Activated T-helper 17 cell treated with anti-CD3 and anti-CD28 coated beads, Interleukin-2, amount 50 U/mL, for 72 hours (primary cell): ENCODE measurements around the gene NHSL2. TPM values are rescaled to one million over a fixed set of nuclear protein-coding genes. Genes with fewer than 3 reads are reported as not detected.
A peak's percentile ranks its signal among the peaks of the same experiment; 100 is the strongest.
"Not testable (repeated sequence)": the region's sequence is repeated elsewhere in the genome, so short reads cannot be mapped to it uniquely, and the experiment has no call there.

ENCODE experiments used
- ATAC-seq: fragments of 150-1000 bp; cut with Tn5 transposase; replicated peaks from 2 replicates; pipeline ENCODE4 v1.10.0; 2021; ENCODE audit warnings: mild to moderate bottlenecking, moderate library complexity
- H3K27ac Mint-ChIP-seq: one replicate; pipeline ENCODE4 v1.8.0; 2022; ENCODE audit warnings: mixed read lengths
- H3K27me3 Mint-ChIP-seq: one replicate; pipeline ENCODE4 v1.8.0; 2022; ENCODE audit warnings: mixed read lengths
- H3K36me3 Mint-ChIP-seq: one replicate; pipeline ENCODE4 v1.8.0; 2022; ENCODE audit warnings: low read depth, mild to moderate bottlenecking, mixed read lengths
- H3K4me1 Mint-ChIP-seq: one replicate; pipeline ENCODE4 v1.8.0; 2022; ENCODE audit warnings: mixed read lengths
- H3K4me3 Mint-ChIP-seq: one replicate; pipeline ENCODE4 v1.8.0; 2022; ENCODE audit warnings: mild to moderate bottlenecking, mixed read lengths
- H3K9me3 Mint-ChIP-seq: one replicate; pipeline ENCODE4 v1.8.0; 2022; ENCODE audit warnings: mixed read lengths
- total RNA-seq, 2 donors: library from RNA; stranded (reverse); gene quantifications; one replicate each; pipeline ENCODE4 v1.2.3, GENCODE V29; 2022

The NHSL2 gene
- under 1 TPM; 0.15 to 0.71 TPM for total RNA-seq

DNA sequence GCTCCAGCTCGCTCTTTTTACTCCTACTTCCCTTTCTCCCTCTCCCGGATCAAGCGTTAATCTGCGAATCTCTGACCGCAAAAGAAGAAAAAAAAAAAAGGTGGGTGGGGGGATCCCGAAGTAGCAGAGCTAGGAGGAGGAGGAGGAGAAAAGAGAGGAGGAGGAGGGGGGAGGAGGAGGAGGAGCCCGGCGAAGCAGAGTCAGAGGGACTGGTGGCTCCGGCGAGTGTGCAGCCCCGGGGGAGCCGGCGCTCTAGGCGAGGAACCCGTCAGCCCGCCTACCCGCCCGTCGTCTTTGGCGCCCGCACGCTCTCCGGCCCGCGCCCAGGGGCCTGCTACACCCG lies at the start of gene NHSL2:
Gene NHSL2 (plus strand): TSS at position 203 of the 343 bp plus-strand sequence.
- H3K27ac Mint-ChIP-seq, result no peak within 1 kb of the TSS
- H3K4me3 Mint-ChIP-seq, result peak within 1 kb of the TSS; percentile 48
- no peaks in the 10 kb centered on the region for H3K4me1 Mint-ChIP-seq
- H3K9me3 Mint-ChIP-seq, result no peaks in the 10 kb centered on the region
- H3K36me3 Mint-ChIP-seq, result no peaks in the 10 kb centered on the region
- peak; percentile 81 for ATAC-seq
- H3K27me3 Mint-ChIP-seq, result peaks cover 19% of the 10 kb centered on the region

GRCh38 chrX:71867680-71868079 lies 43.0 kb upstream of the NHSL2 start:
- Mint-ChIP-seq H3K27me3 (peaks cover 37% of the 10 kb centered on the region), H3K27ac (no peak overlapping the region), H3K9me3 (no peaks in the 10 kb centered on the region), H3K4me3 (no peak overlapping the region), H3K36me3 (no peaks in the 10 kb centered on the region), H3K4me1 (no peaks in the 10 kb centered on the region)
- ATAC-seq, result no peak

DNA sequence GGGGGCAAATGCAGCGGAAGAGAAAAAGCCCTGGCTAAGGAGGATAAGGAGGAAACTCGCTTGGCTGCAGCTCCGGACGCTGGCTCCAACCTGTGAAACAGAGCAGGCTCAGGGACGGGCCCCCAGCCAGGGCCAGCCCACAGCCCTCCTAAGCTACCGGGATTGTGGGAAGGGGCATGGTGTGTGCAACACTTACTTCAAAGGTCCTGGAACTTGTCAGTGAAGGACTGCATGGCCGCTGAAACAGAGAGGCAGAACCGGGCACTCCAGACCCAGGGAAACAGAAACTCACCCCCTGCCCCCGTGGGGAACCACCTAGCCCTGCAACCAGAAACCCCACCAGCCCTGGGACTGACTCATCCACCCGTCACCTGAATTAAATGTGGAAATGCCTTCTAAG lies 41.1 kb upstream of the NHSL2 start:
- H3K9me3 Mint-ChIP-seq, H3K4me1 Mint-ChIP-seq, H3K27ac Mint-ChIP-seq, H3K36me3 Mint-ChIP-seq: not testable (repeated sequence)
- peak overlapping the region; percentile 46 for H3K4me3 Mint-ChIP-seq
- peak; percentile 29 for ATAC-seq
- peaks cover 30% of the 10 kb centered on the region for H3K27me3 Mint-ChIP-seq

DNA sequence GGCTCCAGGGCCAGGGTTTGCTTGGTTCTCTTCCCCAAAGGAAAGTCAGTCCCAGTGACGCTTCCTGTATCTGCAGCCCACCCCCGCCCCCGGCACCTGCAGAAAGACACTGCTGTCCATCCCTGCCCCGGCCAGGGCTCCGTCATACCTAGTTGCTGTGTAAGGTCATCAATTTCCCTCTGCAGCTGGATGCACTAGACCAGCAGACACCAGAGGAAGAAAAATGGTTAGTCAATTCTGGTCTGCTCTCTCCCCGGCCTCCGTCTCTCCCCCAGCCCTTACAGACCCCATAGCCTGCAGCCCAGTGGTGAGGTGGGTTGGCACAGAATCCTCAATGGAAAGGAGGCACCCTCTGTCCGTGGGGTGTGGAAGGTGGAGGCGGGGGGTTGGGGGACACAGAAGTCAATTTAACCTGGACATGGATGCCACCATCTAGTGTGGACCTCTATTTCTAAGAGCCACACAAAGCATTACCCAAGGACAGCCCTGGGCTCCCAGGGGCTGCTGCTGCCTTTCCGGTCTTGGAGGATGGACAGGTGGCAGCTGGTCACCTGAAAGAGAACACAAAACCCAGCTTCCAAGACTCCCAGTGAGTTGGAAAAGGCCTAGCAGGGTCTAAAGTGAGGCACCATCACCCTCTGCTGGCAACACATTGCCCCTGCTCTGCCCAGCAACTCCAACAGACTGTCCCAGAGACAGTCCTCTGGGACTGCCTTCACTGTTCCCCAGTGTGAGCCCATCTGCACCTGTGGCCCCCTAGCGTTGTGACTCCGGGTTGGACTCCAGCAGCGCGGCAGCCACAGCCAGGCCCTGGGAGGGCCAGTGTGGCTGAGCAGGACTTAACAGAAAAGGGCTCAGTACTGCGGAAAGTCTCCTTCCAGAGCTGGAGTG lies 40.2 kb upstream of the NHSL2 start:
- no peaks in the 10 kb centered on the region for H3K9me3 Mint-ChIP-seq
- H3K36me3 Mint-ChIP-seq, result no peaks in the 10 kb centered on the region
- H3K27ac Mint-ChIP-seq, result no peak overlapping the region
- no peaks in the 10 kb centered on the region for H3K4me1 Mint-ChIP-seq
- H3K27me3 Mint-ChIP-seq, result peaks cover 23% of the 10 kb centered on the region
- H3K4me3 Mint-ChIP-seq, result peak overlapping the region; percentile 46
- ATAC-seq, result peak; percentile 27

DNA sequence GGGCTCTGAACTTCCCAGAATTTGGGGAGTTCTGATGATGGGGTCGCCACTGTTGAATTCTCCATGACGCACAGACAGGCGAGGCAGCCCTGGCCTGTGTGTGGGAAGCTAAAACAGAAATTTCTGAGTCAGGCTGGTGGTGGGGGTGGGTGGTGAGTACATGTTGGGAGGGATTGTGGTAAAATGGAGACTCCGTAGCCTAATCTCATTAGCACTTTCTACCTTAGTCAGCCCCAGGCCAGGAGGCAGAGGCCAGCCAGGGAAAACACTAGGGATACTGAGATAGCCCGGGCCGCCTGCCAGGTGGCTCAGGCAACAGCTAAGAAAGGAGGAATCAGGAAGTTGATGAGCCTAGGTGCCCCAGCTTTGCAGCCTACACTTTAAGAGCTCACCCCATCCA lies 39.3 kb upstream of the NHSL2 start:
- H3K27ac Mint-ChIP-seq, result no peak overlapping the region
- no peaks in the 10 kb centered on the region for H3K9me3 Mint-ChIP-seq
- peak; percentile 89 for ATAC-seq
- peaks cover 17% of the 10 kb centered on the region for H3K27me3 Mint-ChIP-seq
- H3K4me1 Mint-ChIP-seq, result no peaks in the 10 kb centered on the region
- no peaks in the 10 kb centered on the region for H3K36me3 Mint-ChIP-seq
- H3K4me3 Mint-ChIP-seq, result no peak overlapping the region

- Mint-ChIP-seq H3K27ac (no peak overlapping the region), H3K4me1 (no peaks in the 10 kb centered on the region), H3K9me3 (no peaks in the 10 kb centered on the region), H3K27me3 (peaks cover 12% of the 10 kb centered on the region), H3K36me3 (no peaks in the 10 kb centered on the region), H3K4me3 (no peak overlapping the region)
- no peak for ATAC-seq
Observed at GRCh38 chrX:71872542-71873458, 37.8 kb upstream of the NHSL2 start.

DNA sequence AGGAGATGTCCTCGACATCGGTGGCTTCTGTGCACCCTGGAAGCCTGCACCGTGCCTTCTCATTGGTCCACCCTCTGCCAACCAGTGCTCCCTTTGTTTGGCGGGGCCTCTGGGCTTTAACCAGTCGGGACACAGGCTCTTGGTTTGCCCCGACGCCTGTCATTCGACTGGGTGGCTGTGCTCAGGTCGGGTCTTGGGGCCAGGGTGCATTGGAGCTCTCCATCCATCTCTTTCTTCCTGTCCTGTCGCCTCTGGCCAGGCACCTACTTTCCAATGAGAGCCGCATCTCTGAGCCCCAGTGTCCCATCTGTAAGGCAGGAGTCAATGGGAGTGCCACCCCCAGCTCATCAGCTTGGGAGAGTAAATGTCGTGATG lies 37.2 kb upstream of the NHSL2 start:
- Mint-ChIP-seq H3K27me3 (peaks cover 7% of the 10 kb centered on the region), H3K36me3 (no peaks in the 10 kb centered on the region), H3K4me3 (no peak overlapping the region), H3K9me3 (no peaks in the 10 kb centered on the region), H3K27ac (no peak overlapping the region), H3K4me1 (no peaks in the 10 kb centered on the region)
- no peak for ATAC-seq

DNA sequence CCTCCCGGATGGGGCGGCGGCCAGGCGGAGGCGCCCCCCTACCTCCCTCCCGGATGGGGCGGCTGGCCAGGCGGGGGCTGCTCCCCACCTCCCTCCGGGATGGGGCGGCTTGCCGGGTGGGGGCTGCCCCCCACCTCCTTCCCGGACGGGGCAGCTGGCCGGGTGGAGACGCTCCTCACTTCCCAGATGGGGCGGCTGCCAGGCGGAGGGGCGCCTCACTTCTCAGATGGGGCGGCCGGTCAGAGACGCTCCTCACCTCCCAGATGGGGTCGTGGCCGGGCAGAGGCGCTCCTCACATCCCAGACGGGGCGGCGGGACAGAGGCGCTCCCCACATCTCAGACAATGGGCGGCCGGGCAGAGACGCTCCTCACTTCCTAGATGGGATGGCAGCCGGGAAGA lies 33.8 kb upstream of the NHSL2 start:
- H3K4me1 Mint-ChIP-seq, H3K27me3 Mint-ChIP-seq, H3K4me3 Mint-ChIP-seq, H3K9me3 Mint-ChIP-seq, H3K27ac Mint-ChIP-seq, ATAC-seq, H3K36me3 Mint-ChIP-seq: not testable (repeated sequence)

DNA sequence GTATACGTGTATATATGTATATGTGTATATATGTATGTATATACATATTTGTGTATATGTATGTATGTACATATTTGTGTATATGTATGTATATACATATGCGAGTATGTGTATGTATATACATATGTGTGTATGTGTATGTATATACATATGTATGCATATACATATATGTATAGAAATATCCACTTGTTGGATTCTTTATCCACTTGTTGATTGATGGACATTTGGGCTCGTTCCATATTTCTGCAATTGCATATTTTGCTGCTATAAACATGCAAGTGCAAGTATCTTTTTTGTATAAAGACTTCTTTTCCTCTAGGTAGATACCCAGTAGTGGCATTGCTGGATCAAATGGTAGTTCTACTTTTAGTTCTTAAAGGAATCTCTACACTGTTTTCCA lies 25.5 kb upstream of the NHSL2 start:
- Mint-ChIP-seq H3K4me1 (no peaks in the 10 kb centered on the region), H3K9me3 (peaks cover 5% of the 10 kb centered on the region), H3K36me3 (no peaks in the 10 kb centered on the region), H3K4me3 (no peak overlapping the region), H3K27me3 (peaks cover 9% of the 10 kb centered on the region), H3K27ac (no peak overlapping the region)
- ATAC-seq, result no peak

DNA sequence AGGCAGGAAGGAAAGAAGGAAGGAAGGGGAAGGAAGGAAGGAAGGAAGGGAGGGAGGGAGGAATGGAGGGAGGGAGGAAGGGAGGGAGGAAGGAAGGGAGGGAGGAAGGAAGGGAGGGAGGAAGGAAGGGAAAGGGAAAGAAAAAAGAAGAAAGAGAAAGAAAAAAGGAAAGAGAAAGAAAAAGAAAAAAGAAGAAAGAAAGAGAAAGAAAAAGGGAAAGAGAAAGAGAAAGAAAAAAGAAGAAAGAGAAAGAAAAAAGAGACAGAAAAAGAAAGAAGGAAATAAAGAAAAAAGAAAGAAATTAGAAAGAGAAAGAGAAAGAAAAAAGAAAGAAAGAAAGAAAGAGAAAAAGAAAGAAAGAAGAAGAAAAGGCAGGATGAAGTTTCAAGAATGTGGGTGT lies 15.0 kb upstream of the NHSL2 start:
- Mint-ChIP-seq H3K4me3 (no peak overlapping the region), H3K27ac (no peak overlapping the region), H3K4me1 (no peaks in the 10 kb centered on the region), H3K36me3 (no peaks in the 10 kb centered on the region), H3K27me3 (peaks cover 3% of the 10 kb centered on the region), H3K9me3 (no peaks in the 10 kb centered on the region)
- ATAC-seq, result no peak

DNA sequence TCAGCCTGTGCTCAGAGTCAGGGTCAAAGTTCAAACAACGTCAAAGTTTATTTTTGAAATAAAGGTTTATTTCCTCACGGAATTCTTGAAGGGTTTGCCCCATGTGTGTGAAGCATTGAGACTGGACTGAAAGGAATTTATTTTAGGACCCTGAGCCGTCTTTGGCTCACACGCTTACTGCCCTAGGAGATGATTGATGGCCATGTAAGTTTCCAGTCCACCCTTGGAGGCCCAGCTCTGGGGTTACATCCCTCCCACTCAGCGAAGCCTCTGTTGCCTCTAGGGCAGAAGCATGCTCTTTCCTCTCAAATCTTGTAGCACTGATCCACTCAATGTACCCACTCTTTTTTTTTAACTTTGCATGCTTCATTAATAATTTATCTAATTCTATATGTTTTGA lies 4.5 kb upstream of the NHSL2 start:
- H3K9me3 Mint-ChIP-seq, result no peaks in the 10 kb centered on the region
- H3K4me3 Mint-ChIP-seq, result no peak overlapping the region
- no peak for ATAC-seq
- H3K27ac Mint-ChIP-seq, result no peak overlapping the region
- no peaks in the 10 kb centered on the region for H3K4me1 Mint-ChIP-seq
- peaks cover 13% of the 10 kb centered on the region for H3K27me3 Mint-ChIP-seq
- H3K36me3 Mint-ChIP-seq, result no peaks in the 10 kb centered on the region

GRCh38 chrX:71908387-71908786 lies 2.3 kb upstream of the NHSL2 start:
- no peaks in the 10 kb centered on the region for H3K4me1 Mint-ChIP-seq
- ATAC-seq, result no peak
- H3K27ac Mint-ChIP-seq, result no peak overlapping the region
- no peak overlapping the region for H3K4me3 Mint-ChIP-seq
- H3K27me3 Mint-ChIP-seq, result peaks cover 11% of the 10 kb centered on the region
- no peaks in the 10 kb centered on the region for H3K36me3 Mint-ChIP-seq
- no peaks in the 10 kb centered on the region for H3K9me3 Mint-ChIP-seq

- H3K27ac Mint-ChIP-seq, result no peak overlapping the region
- H3K9me3 Mint-ChIP-seq, result no peaks in the 10 kb centered on the region
- no peaks in the 10 kb centered on the region for H3K4me1 Mint-ChIP-seq
- ATAC-seq, result no peak
- no peaks in the 10 kb centered on the region for H3K36me3 Mint-ChIP-seq
- H3K4me3 Mint-ChIP-seq, result peak overlapping the region; percentile 48
- peaks cover 21% of the 10 kb centered on the region for H3K27me3 Mint-ChIP-seq
Observed at GRCh38 chrX:71909956-71910355, 689 bp upstream of the NHSL2 start.

DNA sequence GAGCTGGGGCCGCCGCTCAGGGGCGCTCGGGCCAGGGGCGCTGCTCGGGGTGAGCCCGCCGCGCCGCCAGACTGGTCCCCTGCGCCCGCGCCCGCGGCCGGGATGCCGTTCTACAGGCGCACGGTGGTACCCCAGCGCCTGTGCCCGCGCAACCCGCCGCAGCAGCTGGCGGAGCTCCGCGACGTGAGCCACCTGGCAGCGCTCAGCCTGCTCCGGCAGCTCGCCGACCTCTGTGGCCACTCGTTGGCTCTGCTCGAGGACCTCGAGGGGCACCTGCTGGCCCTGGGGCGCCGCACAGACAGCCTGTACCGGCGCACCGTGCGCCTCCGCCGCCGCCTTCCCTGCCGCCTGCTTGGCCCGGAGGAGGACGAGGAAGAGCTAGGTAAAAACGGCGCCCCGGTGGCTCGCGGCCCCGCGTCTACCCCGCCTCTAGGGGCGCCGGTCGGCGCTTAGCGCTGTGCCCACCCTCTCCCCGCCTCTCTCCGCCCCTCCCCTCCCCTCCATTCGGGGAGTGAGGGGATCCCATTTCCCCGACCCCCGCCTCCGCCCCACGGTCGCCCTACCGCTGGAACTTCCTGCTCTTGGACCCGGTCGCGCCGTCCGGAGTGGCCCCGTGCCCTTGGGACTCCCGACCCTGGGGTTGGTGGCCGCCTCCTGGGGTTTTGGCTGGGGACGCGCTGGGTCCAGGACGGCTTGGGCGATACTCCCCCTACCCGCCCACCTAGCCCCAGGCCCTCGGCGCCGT lies 513 bp downstream of the NHSL2 start:
- peak; percentile 57 for ATAC-seq
- Mint-ChIP-seq H3K4me3 (peak overlapping the region; percentile 48), H3K9me3 (no peaks in the 10 kb centered on the region), H3K36me3 (no peaks in the 10 kb centered on the region), H3K27ac (no peak overlapping the region), H3K27me3 (peaks cover 17% of the 10 kb centered on the region), H3K4me1 (no peaks in the 10 kb centered on the region)
